Measurements from ENCODE around the gene NFS1.

Gene NFS1

GRCh38 chr20:35618263-35619131 is 80.7 kb downstream of the NFS1 start:
- Histone ChIP-seq H3K9ac (ENCODE audit: low read depth, low read length) (peak overlapping the region; percentile 55; the same call in 1 of the 2 replicates), H3K36me3 (ENCODE audit: insufficient read depth, low read length) (no peaks in the 10 kb centered on the region; the same call in 1 of the 2 replicates), H3K4me1 (ENCODE audit: insufficient read depth, low read length) (no peaks in the 10 kb centered on the region), H3K9me3 (ENCODE audit: control insufficient read depth, insufficient read depth, low read length) (no peaks in the 10 kb centered on the region)
